B cell (primary cell): Measurements from ENCODE around the gene ICA1. TPM values are rescaled to one million over a fixed set of nuclear protein-coding genes. Genes with fewer than 3 reads are reported as not detected.

ENCODE experiments used
- ATAC-seq: fragments of 200-7000 bp; cut with Tn5 transposase; one replicate; pipeline ENCODE4 v1.10.0; 2021; ENCODE audit warnings: low read depth, mild to moderate bottlenecking, moderate number of reproducible peaks, moderate library complexity
- CTCF ChIA-PET: fragments of 350-600 bp; sonication (Branson Sonifier 250); formaldehyde crosslinking; loops from one replicate; lab custom pipeline; 2021; ENCODE audit warnings: antibody characterized with exemption, inconsistent platforms; lab: Charles Lee
- POLR2A ChIA-PET: fragments of 350-600 bp; sonication (Branson Sonifier 250); formaldehyde crosslinking; loops from one replicate; lab custom pipeline; 2021; ENCODE audit warnings: antibody characterized with exemption; lab: Charles Lee
- DNase-seq: peaks from one replicate; pipeline ENCODE4 v3.0.0; 2013
- H2AFZ ChIP-seq: 2 replicates; pipeline ENCODE4 v1.6.1; 2012; ENCODE audit warnings: mild to moderate bottlenecking, low read depth, low read length; ENCODE audit not compliant: insufficient read depth, poor library complexity, severe bottlenecking
- H3K27ac ChIP-seq, 2 donors: 1 replicate in 1 of 2; 2 replicates in 1 of 2; pipeline ENCODE4 v1.5.1; 2012 to 2013; ENCODE audit warnings: low read length in 2 of 2, mild to moderate bottlenecking in 2 of 2, moderate library complexity in 1 of 2
- H3K27me3 ChIP-seq, 4 experiments: fragments of 200-600 bp in 1 of 4; sonication (generic) in 1 of 4; replicated peaks in 1 of 4; 1 replicate in 2 of 4; 2 replicates in 2 of 4; pipeline versions ENCODE4 v1.6.1 to v1.7.0; 2013 to 2016; ENCODE audit warnings: low read length in 3 of 4, mild to moderate bottlenecking in 2 of 4, mixed read lengths in 1 of 4, moderate library complexity in 1 of 4; ENCODE audit not compliant: insufficient read depth in 4 of 4, control insufficient read depth in 3 of 4; ENCODE audit errors: control extremely low read depth in 1 of 4
- H3K36me3 ChIP-seq, 2 experiments: replicated peaks in 1 of 2; 1 replicate in 1 of 2; 2 replicates in 1 of 2; pipeline versions ENCODE4 v1.6.1 to v1.7.1; 2013; ENCODE audit warnings: low read length in 1 of 2; ENCODE audit not compliant: insufficient read depth in 2 of 2, control insufficient read depth in 1 of 2; ENCODE audit errors: control extremely low read depth in 1 of 2, extremely low read depth in 1 of 2
- H3K4me1 ChIP-seq, 2 donors: fragments of 200-600 bp in 1 of 2; sonication (generic) in 1 of 2; 1 replicate in 1 of 2; 2 replicates in 1 of 2; pipeline versions ENCODE4 v1.5.1 to v1.6.1; 2013 to 2017; ENCODE audit warnings: low read length in 2 of 2; ENCODE audit not compliant: control insufficient read depth in 2 of 2, insufficient read depth in 2 of 2
- H3K4me2 ChIP-seq: replicated peaks from 2 replicates; pipeline ENCODE3; 2012; ENCODE audit warnings: mild to moderate bottlenecking, low read depth, low read length; ENCODE audit not compliant: poor library complexity, severe bottlenecking
- H3K4me3 ChIP-seq, 5 experiments: fragments of 200-600 bp in 1 of 5; sonication (generic) in 1 of 5; 1 replicate in 3 of 5; 2 replicates in 2 of 5; pipeline versions ENCODE4 v1.5.1 to v1.7.0; 2011 to 2016; ENCODE audit warnings: low read length in 4 of 5, mild to moderate bottlenecking in 4 of 5, low read depth in 2 of 5, control low read depth in 1 of 5, moderate library complexity in 1 of 5; ENCODE audit not compliant: insufficient read depth in 1 of 5; ENCODE audit errors: control extremely low read depth in 1 of 5, extremely low read depth in 1 of 5
- H3K79me2 ChIP-seq: fragments of 200-600 bp; sonication (generic); one replicate; pipeline ENCODE4 v1.6.0; 2016; ENCODE audit warnings: low read length; ENCODE audit not compliant: control insufficient read depth, insufficient read depth
- H3K9ac ChIP-seq: fragments of 200-600 bp; sonication (generic); 2 replicates; pipeline ENCODE4 v1.6.1; 2017; ENCODE audit warnings: mild to moderate bottlenecking, low read length, moderate library complexity
- H3K9me3 ChIP-seq, 3 donors: one replicate each; pipeline versions ENCODE4 v1.6.1 to v1.7.1; 2013; ENCODE audit warnings: low read length in 2 of 3; ENCODE audit not compliant: control insufficient read depth in 2 of 3, insufficient read depth in 1 of 3; ENCODE audit errors: control extremely low read depth in 1 of 3
- H4K20me1 ChIP-seq: 2 replicates; pipeline ENCODE4 v1.6.0; 2012; ENCODE audit warnings: mild to moderate bottlenecking, low read length; ENCODE audit not compliant: insufficient read depth, control insufficient read depth, poor library complexity, severe bottlenecking
- H3K27ac Mint-ChIP-seq: one replicate; pipeline ENCODE4 v1.8.0; 2021; ENCODE audit warnings: mixed read lengths
- H3K27me3 Mint-ChIP-seq: one replicate; pipeline ENCODE4 v1.8.0; 2021; ENCODE audit warnings: mixed read lengths
- H3K4me1 Mint-ChIP-seq: one replicate; pipeline ENCODE4 v1.8.0; 2021; ENCODE audit warnings: mixed read lengths
- H3K4me3 Mint-ChIP-seq: one replicate; pipeline ENCODE4 v1.8.0; 2021; ENCODE audit warnings: mixed read lengths
- H3K9me3 Mint-ChIP-seq: one replicate; pipeline ENCODE4 v1.8.0; 2022; ENCODE audit warnings: mixed read lengths; ENCODE audit not compliant: insufficient read depth
- CTCF ChIP-seq: fragments of 200-600 bp; IDR thresholded peaks from one replicate; pipeline ENCODE4 v1.8.0; 2022; ENCODE audit warnings: antibody characterized with exemption, mild to moderate bottlenecking
- EZH2 ChIP-seq: IDR thresholded peaks from 2 replicates; pipeline ENCODE4 v1.6.1; 2012; ENCODE audit warnings: borderline replicate concordance, low read depth, mild to moderate bottlenecking, moderate library complexity, low read length; ENCODE audit not compliant: insufficient read depth, poor library complexity, severe bottlenecking
- WGBS: methylation state at CpG from one replicate; pipeline ENCODE4 v1.1.5; 2013; ENCODE audit warnings: missing lambda C conversion rate; ENCODE audit not compliant: insufficient coverage; 5-methylcytosine and 5-hydroxymethylcytosine counted together
- intact Hi-C: fragments of 100-400 bp; cut with micrococcal nuclease; formaldehyde crosslinking; loops from one replicate; pipeline ENCODE4 v1.10.0; 2022
- polyA plus RNA-seq: library from polyadenylated mRNA; depleted of rRNA; stranded (reverse); fragments of >200 nt; gene quantifications from 2 replicates; pipeline ENCODE4 v1.2.3, GENCODE V29; 2012
- total RNA-seq, 2 donors: library from RNA; stranded (reverse); fragments of 120-200 nt in 1 of 2; gene quantifications; 1 replicate in 1 of 2; 2 replicates in 1 of 2; pipeline versions ENCODE4 v1.2.3 to v1.2.4, GENCODE V29; 2013 to 2022

ICA1 gene
- total and polyA plus RNA-seq, 2 donors (not counting 1 experiment from before 2014, with no cell fraction given), result 0.03 TPM; not detected in 1

- H3K4me1 Mint-ChIP-seq, result peaks cover 20% of the 10 kb centered on the region
- 95% methylated on average over 3 of the region's 7 CpGs for WGBS
- ATAC-seq, result no peak
- no peaks in the 10 kb centered on the region for H3K9me3 ChIP-seq
- H4K20me1 ChIP-seq, result no peaks in the 10 kb centered on the region
- H3K9me3 Mint-ChIP-seq, result no peaks in the 10 kb centered on the region
- intact Hi-C loops, result loop anchor here (1.0 to 10.0 kb wide), 6 partner anchors 13 to 594 kb away; no protein-coding TSS in a partner anchor
- H3K36me3 ChIP-seq, result no peaks in the 10 kb centered on the region
- CTCF ChIA-PET, result interaction anchor here (0.6 to 6.6 kb wide), 56 partner anchors 8 to 1087 kb away, joined by 3 to 119 read pairs (median 5); partner anchors contain the start of genes GLCCI1 and UMAD1
- TF ChIP-seq CTCF, result no peak
- TF ChIP-seq EZH2, result no peak
- no peaks in the 10 kb centered on the region for H3K79me2 ChIP-seq
- POLR2A ChIA-PET, result interaction anchor here (0.7 kb wide), 1 partner anchor 14 kb away, joined by 5 read pairs; no protein-coding TSS in a partner anchor
- no peak for DNase-seq
- no peak overlapping the region for H3K4me3 Mint-ChIP-seq
- H3K4me3 ChIP-seq, result no peak overlapping the region
- no peaks in the 10 kb centered on the region for H3K27me3 Mint-ChIP-seq
- peaks cover 20% of the 10 kb centered on the region in 2 donors for H3K4me1 ChIP-seq
- H2AFZ ChIP-seq, result no peak overlapping the region
- H3K27ac ChIP-seq, result no peak overlapping the region
- no peak overlapping the region for H3K27ac Mint-ChIP-seq
- no peak overlapping the region for H3K4me2 ChIP-seq
- no peaks in the 10 kb centered on the region for H3K27me3 ChIP-seq
- H3K9ac ChIP-seq, result no peak overlapping the region
Measured at GRCh38 chr7:8189625-8190024, 72.3 kb downstream of the ICA1 start.

- no peaks in the 10 kb centered on the region for H3K36me3 ChIP-seq
- ChIA-PET CTCF (interaction anchor here (0.6 to 6.6 kb wide), 6 partner anchors 9 to 592 kb away, joined by 3 to 119 read pairs (median 6); no protein-coding TSS in a partner anchor), POLR2A (no interaction called here)
- H3K9me3 ChIP-seq, result no peaks in the 10 kb centered on the region
- TF ChIP-seq EZH2, result no peak
- TF ChIP-seq CTCF, result no peak
- peak; percentile 45 for ATAC-seq
- peaks cover 24% of the 10 kb centered on the region for H3K4me1 Mint-ChIP-seq
- H3K4me3 Mint-ChIP-seq, result peak overlapping the region; percentile 15
- peak overlapping the region in 1 of 2 donors; percentile 26 for H3K27ac ChIP-seq
- no peaks in the 10 kb centered on the region for H4K20me1 ChIP-seq
- peaks cover 20% of the 10 kb centered on the region in 2 donors for H3K4me1 ChIP-seq
- DNase-seq, result peak; percentile 47
- H3K4me2 ChIP-seq, result peak overlapping the region; percentile 24
- H3K27me3 ChIP-seq, result no peaks in the 10 kb centered on the region
- intact Hi-C loops, result no loop called here
- H3K27me3 Mint-ChIP-seq, result no peaks in the 10 kb centered on the region
- H3K27ac Mint-ChIP-seq, result peak overlapping the region; percentile 11
- peak overlapping the region; percentile 8 for H2AFZ ChIP-seq
- H3K4me3 ChIP-seq, result peak overlapping the region in 1 of 5 experiments; percentile 7
- no peaks in the 10 kb centered on the region for H3K9me3 Mint-ChIP-seq
- H3K79me2 ChIP-seq, result no peaks in the 10 kb centered on the region
- 25% methylated on average over 3 of the region's 4 CpGs for WGBS
- H3K9ac ChIP-seq, result no peak overlapping the region
Measured at GRCh38 chr7:8185926-8186683, 75.9 kb downstream of the ICA1 start.
